Ovary (tissue), 3 donors: Measurements from ENCODE around the gene ADCY6.

Experiments
- CTCF ChIP-seq, 3 donors: fragments of 450-650 bp in 2 of 3; fragments of 200-600 bp in 1 of 3; IDR thresholded peaks; one replicate each; pipeline versions ENCODE4 v1.5.1 to v1.8.0; 2016 to 2022; ENCODE audit warnings: antibody characterized with exemption in 3 of 3, mild to moderate bottlenecking in 1 of 3
- POLR2A ChIP-seq: fragments of 450-650 bp; IDR thresholded peaks from one replicate; pipeline ENCODE4 v1.6.1; 2017; ENCODE audit warnings: antibody characterized with exemption, mild to moderate bottlenecking, moderate library complexity
- donor health status: DM: no; HTN: no; CAD: no.

- TF ChIP-seq CTCF (IDR thresholded peaks at IDR 0.05) (peak; percentile 81 to 96 (median 92)), POLR2A (no peak)
These were observed 6.9 kb upstream of the ADCY6 start for GRCh38 chr12:48795550-48796455.
